HepG2 (cell line): ENCODE data around the gene TAF6L. TPM values are rescaled to one million over a fixed set of nuclear protein-coding genes. Genes with fewer than 3 reads are reported as not detected.

Source experiments
- ATF6 ChIP-seq: sonication (generic); formaldehyde crosslinking; conservative IDR thresholded peaks from 2 replicates; pipeline ENCODE4 v1.4.0; 2020; ENCODE audit warnings: missing genetic modification reagents
- CHCHD3 ChIP-seq: sonication (generic); formaldehyde crosslinking; IDR thresholded peaks from 2 replicates; pipeline ENCODE4 v1.8.0; 2022; ENCODE audit warnings: mild to moderate bottlenecking, missing genetic modification reagents, moderate library complexity
- DNMT3B ChIP-seq: conservative IDR thresholded peaks from 2 replicates; pipeline ENCODE4 v1.6.1; 2016; ENCODE audit warnings: missing biosample characterization, control low read depth
- GATAD2A ChIP-seq: IDR thresholded peaks from 2 replicates; pipeline ENCODE4 v1.6.1; 2016
- GPN1 ChIP-seq: sonication (generic); formaldehyde crosslinking; IDR thresholded peaks from 2 replicates; pipeline ENCODE4 v1.5.1; 2020; ENCODE audit warnings: missing genetic modification reagents, borderline replicate concordance
- HHEX ChIP-seq: IDR thresholded peaks from 2 replicates; pipeline ENCODE4 v1.6.1; 2016; ENCODE audit warnings: control low read depth
- HNF4G ChIP-seq, 2 experiments: sonication (generic) in 1 of 2; formaldehyde crosslinking in 1 of 2; IDR thresholded peaks; 2 replicates each; pipeline versions ENCODE4 v1.4.0 to v1.6.1; 2011 to 2020; ENCODE audit warnings: borderline replicate concordance in 2 of 2, low read depth in 2 of 2, mild to moderate bottlenecking in 2 of 2, low read length in 1 of 2, missing genetic modification reagents in 1 of 2, moderate library complexity in 1 of 2
- NFATC3 ChIP-seq: sonication (generic); formaldehyde crosslinking; IDR thresholded peaks from 2 replicates; pipeline ENCODE4 v1.5.1; 2020; ENCODE audit warnings: mild to moderate bottlenecking, missing genetic modification reagents
- RXRB ChIP-seq: IDR thresholded peaks from 2 replicates; pipeline ENCODE4 v1.6.1; 2016; ENCODE audit warnings: borderline replicate concordance, missing genetic modification reagents, missing compliant biosample characterization
- SOX13 ChIP-seq, 3 experiments: fragments of 450-650 bp in 1 of 3; sonication (generic) in 1 of 3; formaldehyde crosslinking in 1 of 3; IDR thresholded peaks in 2 of 3; conservative IDR thresholded peaks in 1 of 3; 2 replicates each; pipeline versions ENCODE4 v1.5.0 to v1.6.1; 2016 to 2020; ENCODE audit warnings: antibody characterized with exemption in 1 of 3, mild to moderate bottlenecking in 1 of 3, missing compliant biosample characterization in 1 of 3, missing genetic modification reagents in 1 of 3, moderate library complexity in 1 of 3
- TBX3 ChIP-seq: fragments of 450-650 bp; IDR thresholded peaks from 2 replicates; pipeline ENCODE4 v1.6.1; 2017; ENCODE audit warnings: antibody characterized with exemption, mild to moderate bottlenecking, inconsistent platforms, borderline replicate concordance
- ZBTB21 ChIP-seq: sonication (generic); formaldehyde crosslinking; IDR thresholded peaks from 2 replicates; pipeline ENCODE4 v1.4.0; 2020; ENCODE audit warnings: missing genetic modification reagents
- ZNF331 ChIP-seq: sonication (generic); formaldehyde crosslinking; IDR thresholded peaks from 2 replicates; pipeline ENCODE4 v1.4.0; 2020; ENCODE audit warnings: missing genetic modification reagents
- ZNF430 ChIP-seq: sonication (generic); formaldehyde crosslinking; IDR thresholded peaks from 2 replicates; pipeline ENCODE4 v1.9.0; 2021; ENCODE audit warnings: mild to moderate bottlenecking, missing genetic modification reagents
- ZNF441 ChIP-seq: sonication (generic); formaldehyde crosslinking; IDR thresholded peaks from 2 replicates; pipeline ENCODE4 v1.7.0; 2021; ENCODE audit warnings: missing genetic modification reagents, borderline replicate concordance
- ZNF451 ChIP-seq: sonication (generic); formaldehyde crosslinking; IDR thresholded peaks from 2 replicates; pipeline ENCODE4 v1.5.0; 2020; ENCODE audit warnings: mild to moderate bottlenecking, missing genetic modification reagents
- ZNF605 ChIP-seq: sonication (generic); formaldehyde crosslinking; IDR thresholded peaks from 2 replicates; pipeline ENCODE4 v1.8.0; 2022; ENCODE audit warnings: mild to moderate bottlenecking, missing genetic modification reagents
- ZNF740 ChIP-seq: sonication (generic); formaldehyde crosslinking; IDR thresholded peaks from 2 replicates; pipeline ENCODE4 v1.4.0; 2020; ENCODE audit warnings: missing genetic modification reagents
- polyA plus RNA-seq, 8 experiments: library from polyadenylated mRNA; depleted of rRNA in 3 of 8; stranded (reverse) in 7 of 8; unstranded in 1 of 8; fragments of >200 nt; fragmentation: Illumina TruSeq in 4 of 8; extraction: Trizol in 4 of 8; gene quantifications; 2 replicates each; pipeline versions ENCODE4 v1.2.1 to v1.2.3, GENCODE V29; 2011 to 2016; ENCODE audit warnings: low read depth in 4 of 8, missing spikeins in 1 of 8, mixed read lengths in 1 of 8; ENCODE audit not compliant: insufficient read depth in 1 of 8
- total RNA-seq, 5 experiments: library from RNA; depleted of rRNA; stranded (reverse); fragments of >200 nt; fragmentation: Illumina TruSeq; extraction: Trizol; gene quantifications; 2 replicates each; pipeline ENCODE4 v1.2.3, GENCODE V29; 2016; ENCODE audit warnings: low read depth in 1 of 5
- TF ChIP-seq, protein P1 (sequence below): sonication (generic); formaldehyde crosslinking; IDR thresholded peaks from 2 replicates; pipeline ENCODE4 v1.5.0; 2020; ENCODE audit warnings: missing genetic modification reagents, mild to moderate bottlenecking, borderline replicate concordance
- TF ChIP-seq, protein P2 (sequence below): sonication (generic); formaldehyde crosslinking; IDR thresholded peaks from 2 replicates; pipeline ENCODE4 v1.8.0; 2022; ENCODE audit warnings: low read depth, missing genetic modification reagents
- TF ChIP-seq, protein P3 (sequence below): sonication (generic); formaldehyde crosslinking; IDR thresholded peaks from 2 replicates; pipeline ENCODE4 v1.5.1; 2020; ENCODE audit warnings: mild to moderate bottlenecking, missing genetic modification reagents, borderline replicate concordance

TAF6L gene
- total and polyA plus RNA-seq, 2 of the 13 experiments (the other 11 are each of a cell fraction or from before 2014, with no cell fraction given) = 12.6 to 19.4 TPM

DNA sequence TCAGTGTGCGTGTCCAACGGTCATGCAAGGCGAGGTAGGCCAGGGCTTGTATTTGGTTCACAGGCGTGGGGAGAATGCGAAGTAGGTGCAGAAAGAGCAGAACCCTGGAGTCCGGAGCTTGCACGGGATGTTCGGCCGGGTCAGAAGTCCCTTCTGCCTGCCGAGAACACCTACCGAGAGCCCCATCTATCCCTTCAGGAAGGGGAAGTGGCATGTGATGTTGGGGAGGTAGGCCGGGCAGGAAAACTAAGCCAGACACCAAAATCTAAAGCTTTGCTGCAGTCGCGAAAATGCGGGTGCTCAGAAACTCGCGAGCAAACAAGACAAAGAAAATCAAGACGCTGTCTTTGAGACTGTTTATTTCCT lies 435 bp upstream of the TAF6L start (continued):
- TF ChIP-seq, protein P1, sequence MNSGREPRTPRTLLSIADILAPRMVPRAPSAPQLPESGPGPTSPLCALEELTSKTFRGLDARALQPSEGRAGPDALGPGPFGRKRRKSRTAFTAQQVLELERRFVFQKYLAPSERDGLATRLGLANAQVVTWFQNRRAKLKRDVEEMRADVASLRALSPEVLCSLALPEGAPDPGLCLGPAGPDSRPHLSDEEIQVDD = no peak
- TF ChIP-seq ZNF451 = no peak
- no peak for TF ChIP-seq GPN1 (CRISPR knock-in tag)
- TF ChIP-seq, protein P2, sequence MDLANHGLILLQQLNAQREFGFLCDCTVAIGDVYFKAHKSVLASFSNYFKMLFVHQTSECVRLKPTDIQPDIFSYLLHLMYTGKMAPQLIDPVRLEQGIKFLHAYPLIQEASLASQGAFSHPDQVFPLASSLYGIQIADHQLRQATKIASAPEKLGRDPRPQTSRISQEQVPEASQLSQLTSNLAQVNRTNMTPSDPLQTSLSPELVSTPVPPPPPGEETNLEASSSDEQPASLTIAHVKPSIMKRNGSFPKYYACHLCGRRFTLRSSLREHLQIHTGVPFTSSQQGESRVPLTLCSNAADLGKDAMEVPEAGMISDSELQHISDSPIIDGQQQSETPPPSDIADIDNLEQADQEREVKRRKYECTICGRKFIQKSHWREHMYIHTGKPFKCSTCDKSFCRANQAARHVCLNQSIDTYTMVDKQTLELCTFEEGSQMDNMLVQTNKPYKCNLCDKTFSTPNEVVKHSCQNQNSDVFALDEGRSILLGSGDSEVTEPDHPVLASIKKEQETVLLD (CRISPR knock-in tag) = no peak; the same call in 1 of the 2 replicates
- no peak for TF ChIP-seq SOX13 (IDR thresholded peaks at IDR 0.05)
- TF ChIP-seq SOX13 (CRISPR knock-in tag; conservative IDR thresholded peaks at IDR 0.05 in 1 of 2, IDR thresholded peaks at IDR 0.05 in 1 of 2) = no peak
- TF ChIP-seq GATAD2A (CRISPR knock-in tag) = 0 out of 2 replicates have a peak, but pooled peaks have one; percentile 3
- no peak for TF ChIP-seq ZBTB21 (CRISPR knock-in tag)
- no peak for TF ChIP-seq HHEX (CRISPR knock-in tag)
- TF ChIP-seq TBX3 = no peak
- TF ChIP-seq ZNF430 (CRISPR knock-in tag) = no peak
- peak; percentile 10; the same call in 1 of the 2 replicates for TF ChIP-seq ZNF605 (CRISPR knock-in tag)
- no peak for TF ChIP-seq RXRB (CRISPR knock-in tag)
- no peak for TF ChIP-seq HNF4G (IDR thresholded peaks at IDR 0.05; ENCODE audit: borderline replicate concordance, low read depth, low read length)
- no peak for TF ChIP-seq HNF4G (CRISPR knock-in tag; IDR thresholded peaks at IDR 0.05; ENCODE audit: borderline replicate concordance, low read depth)
- no peak for TF ChIP-seq NFATC3
- no peak for TF ChIP-seq ZNF331 (CRISPR knock-in tag)
- TF ChIP-seq ZNF740 (CRISPR knock-in tag) = no peak
- TF ChIP-seq ZNF441 (CRISPR knock-in tag) = no peak
- TF ChIP-seq, protein P3, sequence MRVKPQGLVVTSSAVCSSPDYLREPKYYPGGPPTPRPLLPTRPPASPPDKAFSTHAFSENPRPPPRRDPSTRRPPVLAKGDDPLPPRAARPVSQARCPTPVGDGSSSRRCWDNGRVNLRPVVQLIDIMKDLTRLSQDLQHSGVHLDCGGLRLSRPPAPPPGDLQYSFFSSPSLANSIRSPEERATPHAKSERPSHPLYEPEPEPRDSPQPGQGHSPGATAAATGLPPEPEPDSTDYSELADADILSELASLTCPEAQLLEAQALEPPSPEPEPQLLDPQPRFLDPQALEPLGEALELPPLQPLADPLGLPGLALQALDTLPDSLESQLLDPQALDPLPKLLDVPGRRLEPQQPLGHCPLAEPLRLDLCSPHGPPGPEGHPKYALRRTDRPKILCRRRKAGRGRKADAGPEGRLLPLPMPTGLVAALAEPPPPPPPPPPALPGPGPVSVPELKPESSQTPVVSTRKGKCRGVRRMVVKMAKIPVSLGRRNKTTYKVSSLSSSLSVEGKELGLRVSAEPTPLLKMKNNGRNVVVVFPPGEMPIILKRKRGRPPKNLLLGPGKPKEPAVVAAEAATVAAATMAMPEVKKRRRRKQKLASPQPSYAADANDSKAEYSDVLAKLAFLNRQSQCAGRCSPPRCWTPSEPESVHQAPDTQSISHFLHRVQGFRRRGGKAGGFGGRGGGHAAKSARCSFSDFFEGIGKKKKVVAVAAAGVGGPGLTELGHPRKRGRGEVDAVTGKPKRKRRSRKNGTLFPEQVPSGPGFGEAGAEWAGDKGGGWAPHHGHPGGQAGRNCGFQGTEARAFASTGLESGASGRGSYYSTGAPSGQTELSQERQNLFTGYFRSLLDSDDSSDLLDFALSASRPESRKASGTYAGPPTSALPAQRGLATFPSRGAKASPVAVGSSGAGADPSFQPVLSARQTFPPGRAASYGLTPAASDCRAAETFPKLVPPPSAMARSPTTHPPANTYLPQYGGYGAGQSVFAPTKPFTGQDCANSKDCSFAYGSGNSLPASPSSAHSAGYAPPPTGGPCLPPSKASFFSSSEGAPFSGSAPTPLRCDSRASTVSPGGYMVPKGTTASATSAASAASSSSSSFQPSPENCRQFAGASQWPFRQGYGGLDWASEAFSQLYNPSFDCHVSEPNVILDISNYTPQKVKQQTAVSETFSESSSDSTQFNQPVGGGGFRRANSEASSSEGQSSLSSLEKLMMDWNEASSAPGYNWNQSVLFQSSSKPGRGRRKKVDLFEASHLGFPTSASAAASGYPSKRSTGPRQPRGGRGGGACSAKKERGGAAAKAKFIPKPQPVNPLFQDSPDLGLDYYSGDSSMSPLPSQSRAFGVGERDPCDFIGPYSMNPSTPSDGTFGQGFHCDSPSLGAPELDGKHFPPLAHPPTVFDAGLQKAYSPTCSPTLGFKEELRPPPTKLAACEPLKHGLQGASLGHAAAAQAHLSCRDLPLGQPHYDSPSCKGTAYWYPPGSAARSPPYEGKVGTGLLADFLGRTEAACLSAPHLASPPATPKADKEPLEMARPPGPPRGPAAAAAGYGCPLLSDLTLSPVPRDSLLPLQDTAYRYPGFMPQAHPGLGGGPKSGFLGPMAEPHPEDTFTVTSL (CRISPR knock-in tag) = no peak
- no peak for TF ChIP-seq DNMT3B (CRISPR knock-in tag)
- no peak for TF ChIP-seq ATF6 (CRISPR knock-in tag)
- TF ChIP-seq CHCHD3 (CRISPR knock-in tag) = no peak
